ENCODE results near the gene COQ6. TPM values are rescaled to one million over a fixed set of nuclear protein-coding genes. Genes with fewer than 3 reads are reported as not detected.

The COQ6 gene
- total and polyA plus RNA-seq, 3 experiments from 2014 or later: 18.5 to 22.1 (median 20.9) TPM

DNA sequence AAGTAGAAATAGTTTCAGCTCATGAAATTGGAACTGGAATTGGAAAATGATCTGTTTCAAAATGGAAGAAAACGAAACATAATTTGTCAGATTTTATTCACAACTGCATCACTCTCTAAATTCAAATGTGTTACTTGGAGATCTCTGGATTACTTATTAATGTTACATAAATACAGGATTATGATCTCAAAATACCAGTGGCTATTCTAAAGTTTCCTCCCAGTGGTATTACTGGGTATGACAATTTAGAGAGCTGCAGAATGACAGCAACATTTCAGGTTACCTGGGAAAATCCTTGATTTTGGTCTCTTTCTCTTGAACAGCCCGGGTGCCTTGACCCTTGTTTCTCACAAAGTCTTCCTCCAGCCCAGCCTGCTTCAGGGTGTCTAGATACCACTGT, 14.4 kb upstream of the COQ6 start:
- Histone ChIP-seq H3K9me3 (ENCODE audit: low read length) (no peaks in the 10 kb centered on the region), H3K27ac (ENCODE audit: low read depth, low read length) (no peak overlapping the region), H3K27me3 (ENCODE audit: insufficient read depth, low read length, poor library complexity, severe bottlenecking) (no peaks in the 10 kb centered on the region), H3K36me3 (ENCODE audit: insufficient read depth, low read length) (peaks cover 19% of the 10 kb centered on the region), H3K4me1 (ENCODE audit: insufficient read depth, low read length) (no peaks in the 10 kb centered on the region), H3K4me3 (ENCODE audit: low read length) (no peak overlapping the region)
- Mint-ChIP-seq H3K4me3 (no peak overlapping the region), H3K27ac (peak overlapping the region in 3 of 8 donors; percentile 29 to 79 (median 47)), H3K4me1 (no peaks in the 10 kb centered on the region), H3K27me3 (no peaks in the 10 kb centered on the region), H3K9me3 (no peaks in the 10 kb centered on the region), H3K36me3 (peaks cover 0 to 71% (median 13%) of the 10 kb centered on the region in 3 donors)
- ChIA-PET CTCF (interaction anchor here (0.6 to 1.7 kb wide), 3 partner anchors 11 to 206 kb away, joined by 3 to 5 read pairs (median 4); no protein-coding TSS in a partner anchor), POLR2A (no interaction called here)
- no peak for DNase-seq

GRCh38 chr14:73936548-73936947, 13.6 kb upstream of the COQ6 start:
- H3K4me3 Mint-ChIP-seq: no peak overlapping the region
- ChIA-PET POLR2A (no interaction called here), CTCF (no interaction called here)
- peaks cover 0 to 69% (median 9%) of the 10 kb centered on the region in 3 donors for H3K36me3 Mint-ChIP-seq
- Histone ChIP-seq H3K36me3 (ENCODE audit: insufficient read depth, low read length) (peaks cover 11% of the 10 kb centered on the region), H3K9me3 (ENCODE audit: low read length) (no peaks in the 10 kb centered on the region), H3K27ac (ENCODE audit: low read depth, low read length) (no peak overlapping the region), H3K4me1 (ENCODE audit: insufficient read depth, low read length) (no peaks in the 10 kb centered on the region), H3K4me3 (ENCODE audit: low read length) (no peak overlapping the region), H3K27me3 (ENCODE audit: insufficient read depth, low read length, poor library complexity, severe bottlenecking) (no peaks in the 10 kb centered on the region)
- DNase-seq: no peak
- H3K27ac Mint-ChIP-seq: peak overlapping the region in 4 of 8 donors; percentile 12 to 45 (median 18)
- no peaks in the 10 kb centered on the region for H3K4me1 Mint-ChIP-seq
- no peaks in the 10 kb centered on the region for H3K27me3 Mint-ChIP-seq
- no peaks in the 10 kb centered on the region for H3K9me3 Mint-ChIP-seq

GRCh38 chr14:73937012-73937411, 13.1 kb upstream of the COQ6 start:
- H3K27me3 ChIP-seq (ENCODE audit: insufficient read depth, low read length, poor library complexity, severe bottlenecking): no peaks in the 10 kb centered on the region
- Mint-ChIP-seq H3K27me3 (no peaks in the 10 kb centered on the region), H3K36me3 (peaks cover 0 to 65% (median 7%) of the 10 kb centered on the region in 3 donors), H3K4me3 (no peak overlapping the region), H3K4me1 (no peaks in the 10 kb centered on the region), H3K9me3 (no peaks in the 10 kb centered on the region), H3K27ac (peak overlapping the region in 2 of 8 donors; percentile 21 to 45)
- no peak overlapping the region for H3K4me3 ChIP-seq (ENCODE audit: low read length)
- ChIA-PET CTCF (no interaction called here), POLR2A (no interaction called here)
- no peaks in the 10 kb centered on the region for H3K4me1 ChIP-seq (ENCODE audit: insufficient read depth, low read length)
- no peaks in the 10 kb centered on the region for H3K9me3 ChIP-seq (ENCODE audit: low read length)
- no peak for DNase-seq
- peaks cover 7% of the 10 kb centered on the region for H3K36me3 ChIP-seq (ENCODE audit: insufficient read depth, low read length)
- H3K27ac ChIP-seq (ENCODE audit: low read depth, low read length): no peak overlapping the region

DNA sequence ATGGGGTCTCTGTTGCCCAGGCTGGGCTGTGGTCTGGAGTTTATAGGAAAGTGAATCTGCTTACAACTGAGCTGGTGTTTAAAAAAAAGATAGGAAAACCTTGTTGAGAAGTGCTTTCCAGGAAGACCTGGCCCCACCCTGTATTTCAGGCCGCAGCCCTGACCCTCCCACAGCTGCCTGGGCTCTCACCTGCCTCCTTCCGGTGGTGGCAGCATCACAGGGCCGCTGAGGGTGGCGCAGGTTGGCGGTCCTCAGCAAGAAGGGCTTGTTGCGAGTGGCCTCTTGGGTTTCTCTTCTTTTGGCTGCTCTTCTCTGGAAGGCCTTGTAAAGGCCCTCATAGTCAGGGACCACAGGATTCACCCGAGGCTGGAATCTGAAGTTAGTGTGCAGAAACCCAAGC, 7.9 kb upstream of the COQ6 start:
- Mint-ChIP-seq H3K4me1 (no peaks in the 10 kb centered on the region), H3K27ac (no peak overlapping the region), H3K4me3 (no peak overlapping the region), H3K27me3 (peaks cover 0 to 1% of the 10 kb centered on the region in 2 donors), H3K9me3 (no peaks in the 10 kb centered on the region), H3K36me3 (peaks cover 0 to 53% (median 6%) of the 10 kb centered on the region in 3 donors)
- Histone ChIP-seq H3K4me3 (ENCODE audit: low read length) (no peak overlapping the region), H3K9me3 (ENCODE audit: low read length) (no peaks in the 10 kb centered on the region), H3K27ac (ENCODE audit: low read depth, low read length) (no peak overlapping the region), H3K36me3 (ENCODE audit: insufficient read depth, low read length) (no peaks in the 10 kb centered on the region), H3K27me3 (ENCODE audit: insufficient read depth, low read length, poor library complexity, severe bottlenecking) (no peaks in the 10 kb centered on the region), H3K4me1 (ENCODE audit: insufficient read depth, low read length) (no peaks in the 10 kb centered on the region)
- POLR2A ChIA-PET: no interaction called here
- DNase-seq: no peak
- CTCF ChIA-PET: no interaction called here

GRCh38 chr14:73943083-73943482, 7.0 kb upstream of the COQ6 start:
- H3K27ac ChIP-seq (ENCODE audit: low read depth, low read length): no peak overlapping the region
- H3K27ac Mint-ChIP-seq: peak overlapping the region in 4 of 8 donors; percentile 22 to 43 (median 30)
- H3K9me3 ChIP-seq (ENCODE audit: low read length): no peaks in the 10 kb centered on the region
- no peaks in the 10 kb centered on the region for H3K9me3 Mint-ChIP-seq
- H3K36me3 Mint-ChIP-seq: peaks cover 0 to 47% (median 6%) of the 10 kb centered on the region in 3 donors
- DNase-seq: no peak
- ChIA-PET CTCF (no interaction called here), POLR2A (interaction anchor here (0.5 kb wide), 1 partner anchor 32 kb away, joined by 3 read pairs; no protein-coding TSS in a partner anchor)
- H3K27me3 Mint-ChIP-seq: peaks cover 0 to 1% of the 10 kb centered on the region in 2 donors
- no peak overlapping the region for H3K4me3 Mint-ChIP-seq
- peaks cover 0 to 5% (median 4%) of the 10 kb centered on the region in 3 donors for H3K4me1 Mint-ChIP-seq
- H3K36me3 ChIP-seq (ENCODE audit: insufficient read depth, low read length): no peaks in the 10 kb centered on the region
- no peaks in the 10 kb centered on the region for H3K27me3 ChIP-seq (ENCODE audit: insufficient read depth, low read length, poor library complexity, severe bottlenecking)
- no peak overlapping the region for H3K4me3 ChIP-seq (ENCODE audit: low read length)
- H3K4me1 ChIP-seq (ENCODE audit: insufficient read depth, low read length): no peaks in the 10 kb centered on the region

GRCh38 chr14:73944432-73945158, 5.5 kb upstream of the COQ6 start:
- DNase-seq: no peak
- Mint-ChIP-seq H3K27me3 (peaks cover 0 to 1% of the 10 kb centered on the region in 2 donors), H3K27ac (no peak overlapping the region), H3K4me3 (no peak overlapping the region), H3K4me1 (peaks cover 2 to 12% (median 11%) of the 10 kb centered on the region in 3 donors), H3K36me3 (peaks cover 0 to 47% (median 6%) of the 10 kb centered on the region in 3 donors), H3K9me3 (no peaks in the 10 kb centered on the region)
- no peaks in the 10 kb centered on the region for H3K36me3 ChIP-seq (ENCODE audit: insufficient read depth, low read length)
- no peaks in the 10 kb centered on the region for H3K4me1 ChIP-seq (ENCODE audit: insufficient read depth, low read length)
- H3K27ac ChIP-seq (ENCODE audit: low read depth, low read length): no peak overlapping the region
- no peak overlapping the region for H3K4me3 ChIP-seq (ENCODE audit: low read length)
- CTCF ChIA-PET: no interaction called here
- H3K27me3 ChIP-seq (ENCODE audit: insufficient read depth, low read length, poor library complexity, severe bottlenecking): no peaks in the 10 kb centered on the region
- POLR2A ChIA-PET: no interaction called here
- no peaks in the 10 kb centered on the region for H3K9me3 ChIP-seq (ENCODE audit: low read length)

GRCh38 chr14:73945159-73945670, 4.9 kb upstream of the COQ6 start:
- ChIA-PET POLR2A (no interaction called here), CTCF (no interaction called here)
- Histone ChIP-seq H3K27ac (ENCODE audit: low read depth, low read length) (no peak overlapping the region), H3K36me3 (ENCODE audit: insufficient read depth, low read length) (no peaks in the 10 kb centered on the region), H3K4me3 (ENCODE audit: low read length) (no peak overlapping the region), H3K27me3 (ENCODE audit: insufficient read depth, low read length, poor library complexity, severe bottlenecking) (no peaks in the 10 kb centered on the region), H3K9me3 (ENCODE audit: low read length) (no peaks in the 10 kb centered on the region), H3K4me1 (ENCODE audit: insufficient read depth, low read length) (no peaks in the 10 kb centered on the region)
- H3K36me3 Mint-ChIP-seq: peaks cover 0 to 48% (median 4%) of the 10 kb centered on the region in 3 donors
- H3K27ac Mint-ChIP-seq: no peak overlapping the region
- DNase-seq: no peak
- no peaks in the 10 kb centered on the region for H3K9me3 Mint-ChIP-seq
- peaks cover 3 to 17% (median 16%) of the 10 kb centered on the region in 3 donors for H3K4me1 Mint-ChIP-seq
- no peak overlapping the region for H3K4me3 Mint-ChIP-seq
- H3K27me3 Mint-ChIP-seq: peaks cover 0 to 1% of the 10 kb centered on the region in 2 donors

DNA sequence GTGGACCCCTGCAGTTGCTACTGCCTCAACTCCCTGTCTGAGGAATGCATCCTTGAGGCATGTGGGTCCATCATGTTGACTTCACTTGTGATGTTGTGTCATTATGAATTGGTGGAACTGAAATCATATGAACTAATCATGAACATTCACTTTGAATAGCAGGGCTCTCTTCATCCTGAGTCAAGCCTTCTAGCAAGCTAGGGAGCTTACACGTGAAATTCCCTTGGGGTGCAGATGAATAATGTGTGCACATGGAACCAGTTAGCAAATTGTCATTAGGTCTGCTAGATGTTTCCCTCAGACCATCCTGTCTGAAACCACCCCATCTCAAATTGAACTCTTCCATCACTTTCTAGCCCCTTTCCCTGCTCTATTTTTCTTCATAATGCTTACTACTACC, 3.6 kb downstream of the COQ6 start:
- Mint-ChIP-seq H3K36me3 (peaks cover 0 to 59% (median 8%) of the 10 kb centered on the region in 3 donors), H3K27me3 (no peaks in the 10 kb centered on the region), H3K27ac (peak overlapping the region in 4 of 8 donors; percentile 29 to 53 (median 41)), H3K9me3 (no peaks in the 10 kb centered on the region), H3K4me3 (no peak overlapping the region), H3K4me1 (peaks cover 14 to 28% (median 25%) of the 10 kb centered on the region in 3 donors)
- POLR2A ChIA-PET: no interaction called here
- Histone ChIP-seq H3K36me3 (ENCODE audit: insufficient read depth, low read length) (peaks cover 12% of the 10 kb centered on the region), H3K4me1 (ENCODE audit: insufficient read depth, low read length) (peaks cover 6% of the 10 kb centered on the region), H3K4me3 (ENCODE audit: low read length) (no peak overlapping the region), H3K27me3 (ENCODE audit: insufficient read depth, low read length, poor library complexity, severe bottlenecking) (no peaks in the 10 kb centered on the region), H3K9me3 (ENCODE audit: low read length) (no peaks in the 10 kb centered on the region), H3K27ac (ENCODE audit: low read depth, low read length) (no peak overlapping the region)
- DNase-seq: no peak
- CTCF ChIA-PET: no interaction called here
